ENCODE measurements around the gene HPSE2.
A peak's percentile ranks its signal among the peaks of the same experiment; 100 is the strongest.

The HPSE2 gene

GRCh38 chr10:98469001-98469931, 766.4 kb downstream of the HPSE2 start:
- Mint-ChIP-seq H3K27ac (no peak overlapping the region), H3K27me3 (peaks cover 11% of the 10 kb centered on the region), H3K4me1 (peaks cover 15% of the 10 kb centered on the region), H3K9me3 (no peaks in the 10 kb centered on the region), H3K4me3 (no peak overlapping the region), H3K36me3 (ENCODE audit: low read depth) (no peaks in the 10 kb centered on the region)
- ATAC-seq (no peak), DNase-seq (no peak)

- peaks cover 14% of the 10 kb centered on the region for H3K27me3 Mint-ChIP-seq
- peak overlapping the region; percentile 80 for H3K27ac Mint-ChIP-seq
- ATAC-seq (peak; percentile 99), DNase-seq (peak; percentile 54)
- H3K4me3 Mint-ChIP-seq = peak overlapping the region; percentile 84
- no peaks in the 10 kb centered on the region for H3K36me3 Mint-ChIP-seq (ENCODE audit: low read depth)
- peaks cover 12% of the 10 kb centered on the region for H3K4me1 Mint-ChIP-seq
- H3K9me3 Mint-ChIP-seq = no peaks in the 10 kb centered on the region
Observed at GRCh38 chr10:98467506-98468318, 767.9 kb downstream of the HPSE2 start.

DNA sequence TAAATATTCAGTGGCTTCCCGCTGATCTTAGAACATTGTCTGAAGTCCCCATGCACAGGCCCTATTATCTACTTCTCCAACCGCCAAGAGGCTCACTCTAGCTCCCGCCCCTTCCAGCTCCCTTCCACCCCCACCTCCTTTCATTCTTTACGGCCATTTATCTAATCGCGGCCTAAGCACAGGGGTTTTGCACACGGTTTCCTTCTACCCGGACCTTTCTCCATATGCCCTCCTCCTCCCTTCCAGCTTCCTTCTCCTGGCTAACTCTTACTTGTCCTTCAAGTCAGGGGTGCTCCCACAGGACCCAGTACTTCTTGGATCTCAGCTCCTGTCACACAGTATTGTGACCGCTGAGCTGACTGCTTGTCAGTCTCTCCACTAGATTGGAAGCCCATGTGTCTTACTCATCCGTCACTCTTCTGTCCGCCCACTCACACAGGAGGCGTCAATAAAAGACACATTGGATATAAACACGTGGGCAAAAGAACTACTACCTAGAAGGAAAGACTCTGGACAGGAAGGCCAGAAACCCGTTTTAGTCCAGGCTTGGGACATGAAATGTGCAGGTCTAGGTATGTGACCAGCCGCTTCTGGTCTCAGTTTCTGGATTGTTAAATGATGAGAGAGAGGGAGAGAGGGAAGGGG, 768.7 kb downstream of the HPSE2 start:
- no peak for DNase-seq
- Mint-ChIP-seq H3K9me3 (no peaks in the 10 kb centered on the region), H3K27me3 (peaks cover 16% of the 10 kb centered on the region), H3K4me3 (peak overlapping the region; percentile 84), H3K36me3 (ENCODE audit: low read depth) (no peaks in the 10 kb centered on the region), H3K4me1 (peaks cover 12% of the 10 kb centered on the region), H3K27ac (peak overlapping the region; percentile 80)
- no peak for ATAC-seq

GRCh38 chr10:98465866-98466265, 769.8 kb downstream of the HPSE2 start:
- H3K4me1 Mint-ChIP-seq = peaks cover 14% of the 10 kb centered on the region
- no peak overlapping the region for H3K27ac Mint-ChIP-seq
- peaks cover 14% of the 10 kb centered on the region for H3K27me3 Mint-ChIP-seq
- ATAC-seq (no peak), DNase-seq (no peak)
- no peak overlapping the region for H3K4me3 Mint-ChIP-seq
- no peaks in the 10 kb centered on the region for H3K36me3 Mint-ChIP-seq (ENCODE audit: low read depth)
- H3K9me3 Mint-ChIP-seq = no peaks in the 10 kb centered on the region

DNA sequence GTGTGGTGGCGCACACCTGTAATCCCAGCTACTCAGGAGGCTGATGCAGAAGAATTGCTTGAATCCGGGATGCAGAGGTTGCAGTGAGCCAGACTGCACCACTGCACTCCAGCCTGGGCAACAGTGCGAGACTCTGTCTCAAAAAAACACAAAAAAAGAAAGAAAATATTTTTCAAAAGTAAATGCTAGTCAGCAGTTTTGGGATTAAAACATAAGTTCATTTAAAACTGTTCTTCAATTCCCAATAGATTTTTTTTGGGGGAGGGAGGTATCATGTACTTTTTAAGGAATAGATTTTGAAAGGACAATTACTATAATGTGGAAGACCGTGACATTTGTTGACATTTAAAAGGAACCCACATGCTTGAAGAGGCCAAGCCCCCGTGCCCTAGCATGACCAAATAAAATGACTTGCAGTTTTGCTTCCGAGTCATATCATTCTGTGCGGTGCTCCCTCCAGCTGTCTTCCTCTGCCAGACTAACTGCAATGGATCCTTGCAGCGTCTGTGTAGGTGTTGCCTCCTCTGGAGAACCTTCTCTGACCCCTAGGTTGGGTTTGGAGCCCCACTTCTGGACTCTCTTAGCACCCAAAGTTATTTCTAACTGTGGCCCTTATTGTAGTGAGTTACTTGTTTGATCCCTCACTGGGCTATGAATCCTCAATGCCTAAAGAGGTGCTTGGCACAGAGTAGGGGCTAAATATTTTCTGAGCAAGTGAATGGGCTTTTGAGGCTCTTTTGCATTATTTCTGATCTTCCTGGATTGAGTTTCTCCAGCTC, 771.5 kb downstream of the HPSE2 start:
- Mint-ChIP-seq H3K36me3 (ENCODE audit: low read depth) (no peaks in the 10 kb centered on the region), H3K27ac (no peak overlapping the region), H3K4me3 (no peak overlapping the region), H3K9me3 (no peaks in the 10 kb centered on the region), H3K4me1 (peaks cover 14% of the 10 kb centered on the region), H3K27me3 (peaks cover 11% of the 10 kb centered on the region)
- ATAC-seq (peak; percentile 24), DNase-seq (no peak)

GRCh38 chr10:98463016-98463415, 772.6 kb downstream of the HPSE2 start:
- H3K9me3 Mint-ChIP-seq = no peaks in the 10 kb centered on the region
- H3K4me1 Mint-ChIP-seq = peaks cover 9% of the 10 kb centered on the region
- DNase-seq (no peak), ATAC-seq (no peak)
- no peak overlapping the region for H3K27ac Mint-ChIP-seq
- peaks cover 10% of the 10 kb centered on the region for H3K27me3 Mint-ChIP-seq
- no peak overlapping the region for H3K4me3 Mint-ChIP-seq
- no peaks in the 10 kb centered on the region for H3K36me3 Mint-ChIP-seq (ENCODE audit: low read depth)

GRCh38 chr10:98461500-98461842, 774.2 kb downstream of the HPSE2 start:
- H3K9me3 Mint-ChIP-seq = no peaks in the 10 kb centered on the region
- peaks cover 20% of the 10 kb centered on the region for H3K27me3 Mint-ChIP-seq
- H3K4me3 Mint-ChIP-seq = no peak overlapping the region
- ATAC-seq (no peak), DNase-seq (no peak)
- H3K36me3 Mint-ChIP-seq (ENCODE audit: low read depth) = no peaks in the 10 kb centered on the region
- peaks cover 2% of the 10 kb centered on the region for H3K4me1 Mint-ChIP-seq
- no peak overlapping the region for H3K27ac Mint-ChIP-seq

- Mint-ChIP-seq H3K4me3 (no peak overlapping the region), H3K9me3 (no peaks in the 10 kb centered on the region), H3K27me3 (peaks cover 20% of the 10 kb centered on the region), H3K36me3 (ENCODE audit: low read depth) (no peaks in the 10 kb centered on the region), H3K4me1 (peaks cover 2% of the 10 kb centered on the region), H3K27ac (no peak overlapping the region)
- DNase-seq (no peak), ATAC-seq (peak; percentile 34)
Observed at GRCh38 chr10:98460837-98461499, 774.7 kb downstream of the HPSE2 start.

- H3K4me3 Mint-ChIP-seq = no peak overlapping the region
- H3K36me3 Mint-ChIP-seq (ENCODE audit: low read depth) = no peaks in the 10 kb centered on the region
- no peak for ATAC-seq
- H3K27ac Mint-ChIP-seq = no peak overlapping the region
- no peak for DNase-seq
- H3K9me3 Mint-ChIP-seq = no peaks in the 10 kb centered on the region
- peaks cover 20% of the 10 kb centered on the region for H3K27me3 Mint-ChIP-seq
- peaks cover 2% of the 10 kb centered on the region for H3K4me1 Mint-ChIP-seq
Observed at GRCh38 chr10:98458809-98459784, 776.6 kb downstream of the HPSE2 start.

GRCh38 chr10:98457721-98458120, 777.9 kb downstream of the HPSE2 start:
- Mint-ChIP-seq H3K27me3 (peaks cover 19% of the 10 kb centered on the region), H3K36me3 (ENCODE audit: low read depth) (no peaks in the 10 kb centered on the region), H3K9me3 (no peaks in the 10 kb centered on the region), H3K27ac (no peak overlapping the region), H3K4me3 (no peak overlapping the region), H3K4me1 (peaks cover 2% of the 10 kb centered on the region)
- DNase-seq (no peak), ATAC-seq (no peak)

DNA sequence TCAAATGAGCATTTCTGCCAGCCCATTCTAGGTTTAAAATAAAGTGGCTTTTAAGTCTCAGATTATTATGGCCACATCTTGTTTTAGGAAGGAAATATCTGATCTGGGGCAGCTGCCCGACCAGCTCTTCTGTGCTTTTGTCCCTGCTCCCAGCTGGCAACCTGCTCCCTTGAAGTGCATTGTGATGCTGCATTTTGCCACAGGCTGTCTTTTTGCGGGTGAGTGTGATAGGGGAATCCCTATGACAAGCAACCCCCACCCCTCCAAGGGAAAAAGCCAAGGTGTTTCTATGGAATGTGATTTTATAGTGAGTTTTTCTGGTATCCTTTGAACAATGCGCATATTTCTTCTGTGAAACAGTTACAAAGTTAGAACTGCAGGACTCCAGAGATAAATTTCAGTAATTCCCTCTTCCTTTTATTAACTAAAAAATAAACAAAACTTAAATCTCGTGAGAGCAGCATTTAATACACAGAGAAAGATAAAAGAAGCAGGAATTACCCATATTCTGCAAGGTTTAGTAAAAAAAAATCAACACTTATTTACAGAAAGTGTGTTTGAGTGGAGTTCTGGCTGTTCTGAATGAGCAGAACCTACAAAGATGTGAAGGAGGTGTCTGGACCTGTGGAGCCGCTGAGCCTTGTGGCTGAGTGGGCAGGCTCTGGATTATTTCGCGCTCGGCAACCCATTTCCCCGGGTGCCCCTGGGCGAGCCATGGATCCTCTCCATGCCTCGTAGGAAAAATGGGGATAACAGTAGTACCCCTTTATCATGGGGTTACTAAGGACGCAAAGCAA, 778.8 kb downstream of the HPSE2 start:
- no peak for ATAC-seq
- H3K4me1 Mint-ChIP-seq = peaks cover 2% of the 10 kb centered on the region
- H3K36me3 Mint-ChIP-seq (ENCODE audit: low read depth) = no peaks in the 10 kb centered on the region
- peaks cover 21% of the 10 kb centered on the region for H3K27me3 Mint-ChIP-seq
- H3K9me3 Mint-ChIP-seq = no peaks in the 10 kb centered on the region
- H3K4me3 Mint-ChIP-seq = no peak overlapping the region
- DNase-seq = no peak
- H3K27ac Mint-ChIP-seq = no peak overlapping the region

DNA sequence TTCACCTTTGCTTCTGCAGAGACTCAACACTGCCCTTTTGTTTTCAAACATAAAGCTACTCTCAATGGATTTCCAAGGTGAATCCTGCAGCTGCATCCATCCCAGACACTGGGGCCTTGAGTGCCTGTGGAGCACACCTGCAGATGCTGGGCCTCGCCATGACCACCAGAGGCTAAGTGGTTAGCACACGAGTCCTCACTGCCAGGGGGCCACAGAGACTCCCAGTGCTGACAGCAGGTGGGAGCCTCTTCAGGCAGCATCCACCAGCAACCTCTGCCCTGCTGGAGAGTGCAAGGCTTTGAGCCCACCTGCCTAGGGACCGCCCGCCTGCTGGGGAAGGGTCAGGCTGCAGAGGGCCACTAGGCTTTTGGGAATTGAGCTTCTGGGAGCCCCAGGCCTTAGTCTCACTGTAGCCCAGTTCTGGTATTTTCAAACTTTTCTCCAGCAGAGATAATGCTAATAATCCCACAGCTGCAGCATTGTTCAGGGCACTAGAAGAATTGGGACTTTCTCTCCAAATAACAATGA, 779.5 kb downstream of the HPSE2 start:
- peaks cover 23% of the 10 kb centered on the region for H3K27me3 Mint-ChIP-seq
- H3K36me3 Mint-ChIP-seq (ENCODE audit: low read depth) = no peaks in the 10 kb centered on the region
- no peak for ATAC-seq
- no peak overlapping the region for H3K4me3 Mint-ChIP-seq
- H3K9me3 Mint-ChIP-seq = no peaks in the 10 kb centered on the region
- peaks cover 2% of the 10 kb centered on the region for H3K4me1 Mint-ChIP-seq
- no peak for DNase-seq
- H3K27ac Mint-ChIP-seq = no peak overlapping the region
